Esophagus squamous epithelium (tissue), 5 donors: ENCODE measurements around the gene MED17. TPM values are rescaled to one million over a fixed set of nuclear protein-coding genes. Genes with fewer than 3 reads are reported as not detected.

ENCODE experiments used
- DNase-seq: peaks from one replicate; lab custom pipeline; 2025; lab: John Stamatoyannopoulos, UW
- H3K27ac ChIP-seq, 4 donors: fragments of 200-600 bp; sonication (generic); one replicate each; pipeline ENCODE4 v1.5.1; 2016 to 2019; ENCODE audit warnings: mild to moderate bottlenecking in 1 of 4
- H3K27me3 ChIP-seq, 4 donors: fragments of 200-600 bp; sonication (generic); 1 replicate in 3 of 4; 2 replicates in 1 of 4; pipeline versions ENCODE4 v1.5.1 to v1.6.0; 2017 to 2021; ENCODE audit warnings: antibody characterized with exemption in 1 of 4
- H3K36me3 ChIP-seq, 3 donors: fragments of 200-600 bp; sonication (generic); one replicate each; pipeline ENCODE4 v1.5.1; 2016 to 2019
- H3K4me1 ChIP-seq, 3 donors: fragments of 200-600 bp; sonication (generic); one replicate each; pipeline ENCODE4 v1.5.1; 2017 to 2019
- H3K4me3 ChIP-seq, 4 donors: fragments of 200-600 bp; sonication (generic); 1 replicate in 3 of 4; 2 replicates in 1 of 4; pipeline ENCODE4 v1.5.1; 2016 to 2019; ENCODE audit warnings: mild to moderate bottlenecking in 2 of 4, moderate library complexity in 1 of 4
- H3K9me3 ChIP-seq, 3 donors: fragments of 200-600 bp; sonication (generic); one replicate each; pipeline ENCODE4 v1.5.1; 2016 to 2019
- POLR2A ChIP-seq, 4 donors: fragments of 450-650 bp; IDR thresholded peaks; one replicate each; pipeline ENCODE4 v1.6.1; 2017; ENCODE audit warnings: antibody characterized with exemption in 4 of 4, mild to moderate bottlenecking in 4 of 4, moderate library complexity in 3 of 4
- WGBS, 2 donors: methylation state at CpG; one replicate each; pipeline ENCODE4 v1.1.5; 2018; 5-methylcytosine and 5-hydroxymethylcytosine counted together
- intact Hi-C: fragments of 100-400 bp; cut with DNase I; formaldehyde crosslinking; loops from one replicate; pipeline ENCODE4 v1.15.0; 2022
- total RNA-seq, 4 donors: library from RNA; depleted of rRNA; stranded (reverse); fragments of >200 nt; gene quantifications; one replicate each; pipeline ENCODE4 v1.1.0, GENCODE V29; 2016
- TF ChIP-seq, protein P1 (sequence below), 6 experiments: fragments of 450-650 bp in 4 of 6; fragments of 200-600 bp in 2 of 6; sonication (generic) in 2 of 6; IDR thresholded peaks; one replicate each; pipeline ENCODE4 v1.5.1; 2016 to 2019; ENCODE audit warnings: antibody characterized with exemption in 6 of 6, mild to moderate bottlenecking in 4 of 6, moderate library complexity in 4 of 6
- donor health status: DM: yes; HTN: yes; CAD: no.

The MED17 gene
- total RNA-seq, 4 donors from 2014 or later = 11.3 to 25.9 (median 17.1) TPM

- H3K27me3 ChIP-seq = no peaks in the 10 kb centered on the region
- no peak for TF ChIP-seq POLR2A (IDR thresholded peaks at IDR 0.05)
- TF ChIP-seq, protein P1, sequence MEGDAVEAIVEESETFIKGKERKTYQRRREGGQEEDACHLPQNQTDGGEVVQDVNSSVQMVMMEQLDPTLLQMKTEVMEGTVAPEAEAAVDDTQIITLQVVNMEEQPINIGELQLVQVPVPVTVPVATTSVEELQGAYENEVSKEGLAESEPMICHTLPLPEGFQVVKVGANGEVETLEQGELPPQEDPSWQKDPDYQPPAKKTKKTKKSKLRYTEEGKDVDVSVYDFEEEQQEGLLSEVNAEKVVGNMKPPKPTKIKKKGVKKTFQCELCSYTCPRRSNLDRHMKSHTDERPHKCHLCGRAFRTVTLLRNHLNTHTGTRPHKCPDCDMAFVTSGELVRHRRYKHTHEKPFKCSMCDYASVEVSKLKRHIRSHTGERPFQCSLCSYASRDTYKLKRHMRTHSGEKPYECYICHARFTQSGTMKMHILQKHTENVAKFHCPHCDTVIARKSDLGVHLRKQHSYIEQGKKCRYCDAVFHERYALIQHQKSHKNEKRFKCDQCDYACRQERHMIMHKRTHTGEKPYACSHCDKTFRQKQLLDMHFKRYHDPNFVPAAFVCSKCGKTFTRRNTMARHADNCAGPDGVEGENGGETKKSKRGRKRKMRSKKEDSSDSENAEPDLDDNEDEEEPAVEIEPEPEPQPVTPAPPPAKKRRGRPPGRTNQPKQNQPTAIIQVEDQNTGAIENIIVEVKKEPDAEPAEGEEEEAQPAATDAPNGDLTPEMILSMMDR (IDR thresholded peaks at IDR 0.05) = no peak
- no peaks in the 10 kb centered on the region for H3K9me3 ChIP-seq
- H3K27ac ChIP-seq = no peak overlapping the region
- peaks cover 0 to 9% (median under 1%) of the 10 kb centered on the region in 3 donors for H3K36me3 ChIP-seq
- H3K4me3 ChIP-seq = no peak overlapping the region
- WGBS, 2 donors = 59% methylated on average over 7 to 8 of the region's 8 CpGs
- intact Hi-C loops = no loop called here
- no peak for DNase-seq
- no peaks in the 10 kb centered on the region for H3K4me1 ChIP-seq
Measured at GRCh38 chr11:93819966-93820695, 36.0 kb downstream of the MED17 start.

DNA sequence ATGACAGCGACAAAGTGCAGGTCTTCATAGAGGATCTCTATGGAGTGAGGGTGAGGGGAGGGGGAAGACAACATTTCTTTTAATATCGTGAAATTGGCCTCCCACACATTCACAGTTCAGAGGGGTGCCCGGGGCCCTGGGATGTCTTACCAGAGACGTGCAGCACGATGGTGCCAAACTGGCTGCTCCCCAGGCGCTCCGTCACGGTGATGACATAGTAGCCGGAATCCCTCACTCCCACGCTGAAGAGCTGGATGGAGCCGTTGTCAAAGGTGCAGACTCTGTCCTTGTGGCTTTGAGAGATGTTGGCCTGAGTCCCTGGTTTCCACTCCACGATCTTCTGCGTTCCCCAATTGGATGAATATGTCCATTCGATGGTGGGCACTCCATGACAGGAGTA, 36.8 kb downstream of the MED17 start:
- DNase-seq = no peak
- Histone ChIP-seq H3K27me3 (no peaks in the 10 kb centered on the region), H3K27ac (no peak overlapping the region), H3K4me1 (no peaks in the 10 kb centered on the region), H3K36me3 (peaks cover 0 to 2% (median 0%) of the 10 kb centered on the region in 3 donors), H3K4me3 (no peak overlapping the region), H3K9me3 (no peaks in the 10 kb centered on the region)
- TF ChIP-seq, protein P1 (IDR thresholded peaks at IDR 0.05) = no peak
- TF ChIP-seq POLR2A (IDR thresholded peaks at IDR 0.05) = no peak
- intact Hi-C loops = no loop called here
- WGBS, 2 donors = 75 to 89% methylated on average over 10 to 13 of the region's 14 CpGs

GRCh38 chr11:93821617-93822016, 37.5 kb downstream of the MED17 start:
- TF ChIP-seq, protein P1 (IDR thresholded peaks at IDR 0.05) = no peak
- no peak for TF ChIP-seq POLR2A (IDR thresholded peaks at IDR 0.05)
- H3K4me1 ChIP-seq = no peaks in the 10 kb centered on the region
- no peak for DNase-seq
- no peak overlapping the region for H3K27ac ChIP-seq
- no peaks in the 10 kb centered on the region for H3K27me3 ChIP-seq
- no peaks in the 10 kb centered on the region for H3K9me3 ChIP-seq
- WGBS, 2 donors = 54 to 67% methylated on average over 2 of the region's 2 CpGs
- H3K4me3 ChIP-seq = no peak overlapping the region
- intact Hi-C loops = no loop called here
- no peaks in the 10 kb centered on the region for H3K36me3 ChIP-seq

- no peak overlapping the region for H3K27ac ChIP-seq
- H3K9me3 ChIP-seq = no peaks in the 10 kb centered on the region
- H3K4me1 ChIP-seq = no peaks in the 10 kb centered on the region
- no peak overlapping the region for H3K4me3 ChIP-seq
- intact Hi-C loops = no loop called here
- no peak for DNase-seq
- H3K27me3 ChIP-seq = no peaks in the 10 kb centered on the region
- TF ChIP-seq POLR2A (IDR thresholded peaks at IDR 0.05) = no peak
- TF ChIP-seq, protein P1 (IDR thresholded peaks at IDR 0.05) = no peak
- H3K36me3 ChIP-seq = no peaks in the 10 kb centered on the region
- WGBS, 2 donors = 60 to 69% methylated on average over 5 of the region's 5 CpGs
Measured at GRCh38 chr11:93822359-93822758, 38.3 kb downstream of the MED17 start.

- no peak overlapping the region for H3K4me3 ChIP-seq
- intact Hi-C loops = no loop called here
- WGBS, 2 donors = 88 to 93% methylated on average over 4 of the region's 4 CpGs
- no peak for DNase-seq
- no peaks in the 10 kb centered on the region for H3K36me3 ChIP-seq
- H3K27ac ChIP-seq = no peak overlapping the region
- no peaks in the 10 kb centered on the region for H3K4me1 ChIP-seq
- H3K27me3 ChIP-seq = no peaks in the 10 kb centered on the region
- no peaks in the 10 kb centered on the region for H3K9me3 ChIP-seq
- no peak for TF ChIP-seq POLR2A (IDR thresholded peaks at IDR 0.05)
- TF ChIP-seq, protein P1 (IDR thresholded peaks at IDR 0.05) = no peak
Measured at GRCh38 chr11:93823210-93823609, 39.1 kb downstream of the MED17 start.
